ENCODE measurements around the gene RNH1. TPM values are rescaled to one million over a fixed set of nuclear protein-coding genes. Genes with fewer than 3 reads are reported as not detected.

RNH1 gene
- total and polyA plus RNA-seq, 3 experiments from 2014 or later: 118 to 183 (median 125) TPM

- Mint-ChIP-seq H3K9me3 (no peaks in the 10 kb centered on the region), H3K27ac (no peak overlapping the region), H3K4me1 (peaks cover 3 to 25% (median 11%) of the 10 kb centered on the region in 3 donors), H3K27me3 (peaks cover 0 to 4% of the 10 kb centered on the region in 2 donors), H3K36me3 (peaks cover 0 to 4% (median 0%) of the 10 kb centered on the region in 3 donors), H3K4me3 (no peak overlapping the region)
- Histone ChIP-seq H3K9me3 (ENCODE audit: low read length) (no peaks in the 10 kb centered on the region), H3K4me1 (ENCODE audit: insufficient read depth, low read length) (peaks cover 24% of the 10 kb centered on the region), H3K36me3 (ENCODE audit: insufficient read depth, low read length) (no peaks in the 10 kb centered on the region), H3K4me3 (ENCODE audit: low read length) (no peak overlapping the region), H3K27ac (ENCODE audit: low read depth, low read length) (no peak overlapping the region), H3K27me3 (ENCODE audit: insufficient read depth, low read length, poor library complexity, severe bottlenecking) (no peaks in the 10 kb centered on the region)
- DNase-seq: no peak
- CTCF ChIA-PET: interaction anchor here (0.8 to 1.1 kb wide), 2 partner anchors 14 to 15 kb away, joined by 3 read pairs; no protein-coding TSS in a partner anchor
- POLR2A ChIA-PET: no interaction called here
Measured at GRCh38 chr11:540583-541432, 33.8 kb upstream of the RNH1 start.

- Mint-ChIP-seq H3K27me3 (peaks cover 0 to 4% of the 10 kb centered on the region in 2 donors), H3K27ac (no peak overlapping the region), H3K4me1 (peaks cover 3 to 25% (median 11%) of the 10 kb centered on the region in 3 donors), H3K9me3 (no peaks in the 10 kb centered on the region), H3K36me3 (peaks cover 0 to 4% (median 0%) of the 10 kb centered on the region in 3 donors), H3K4me3 (no peak overlapping the region)
- Histone ChIP-seq H3K4me1 (ENCODE audit: insufficient read depth, low read length) (peaks cover 24% of the 10 kb centered on the region), H3K27me3 (ENCODE audit: insufficient read depth, low read length, poor library complexity, severe bottlenecking) (no peaks in the 10 kb centered on the region), H3K9me3 (ENCODE audit: low read length) (no peaks in the 10 kb centered on the region), H3K36me3 (ENCODE audit: insufficient read depth, low read length) (no peaks in the 10 kb centered on the region), H3K27ac (ENCODE audit: low read depth, low read length) (no peak overlapping the region), H3K4me3 (ENCODE audit: low read length) (no peak overlapping the region)
- peak in 1 of 5 donors; percentile 47 for DNase-seq
- ChIA-PET POLR2A (no interaction called here), CTCF (interaction anchor here (0.8 to 1.1 kb wide), 2 partner anchors 14 to 15 kb away, joined by 3 read pairs; no protein-coding TSS in a partner anchor)
Measured at GRCh38 chr11:539971-540481, 33.0 kb upstream of the RNH1 start.

- DNase-seq: no peak
- H3K27me3 Mint-ChIP-seq: peaks cover 0 to 4% of the 10 kb centered on the region in 2 donors
- CTCF ChIA-PET: interaction anchor here (1.1 to 1.3 kb wide), 3 partner anchors 16 to 329 kb away, joined by 3 read pairs; no protein-coding TSS in a partner anchor
Measured at GRCh38 chr11:538431-539051, 31.5 kb upstream of the RNH1 start.

GRCh38 chr11:537622-538430 lies 30.8 kb upstream of the RNH1 start:
- H3K4me3 ChIP-seq (ENCODE audit: low read length): peak overlapping the region; percentile 50
- no peaks in the 10 kb centered on the region for H3K27me3 ChIP-seq (ENCODE audit: insufficient read depth, low read length, poor library complexity, severe bottlenecking)
- no peaks in the 10 kb centered on the region for H3K9me3 ChIP-seq (ENCODE audit: low read length)
- DNase-seq: no peak
- ChIA-PET CTCF (interaction anchor here (1.1 to 1.3 kb wide), 3 partner anchors 17 to 329 kb away, joined by 3 read pairs; no protein-coding TSS in a partner anchor), POLR2A (interaction anchor here (2.8 kb wide), 1 partner anchor 38 kb away, joined by 16 read pairs; the partner anchor contains the start of gene PHRF1)
- H3K36me3 ChIP-seq (ENCODE audit: insufficient read depth, low read length): no peaks in the 10 kb centered on the region
- Mint-ChIP-seq H3K27ac (peak overlapping the region; percentile 79 to 100 (median 92)), H3K36me3 (peaks cover 0 to 7% (median 0%) of the 10 kb centered on the region in 3 donors), H3K4me3 (peak overlapping the region; percentile 55 to 98 (median 75)), H3K27me3 (peaks cover 0 to 4% of the 10 kb centered on the region in 2 donors), H3K9me3 (no peaks in the 10 kb centered on the region), H3K4me1 (peaks cover 3 to 29% (median 11%) of the 10 kb centered on the region in 3 donors)
- H3K27ac ChIP-seq (ENCODE audit: low read depth, low read length): peak overlapping the region; percentile 86
- peaks cover 37% of the 10 kb centered on the region for H3K4me1 ChIP-seq (ENCODE audit: insufficient read depth, low read length)

More at GRCh38 chr11:538431-539051, 31.5 kb upstream of the RNH1 start:
- Mint-ChIP-seq H3K4me1 (peaks cover 3 to 29% (median 11%) of the 10 kb centered on the region in 3 donors), H3K9me3 (no peaks in the 10 kb centered on the region), H3K27ac (peak overlapping the region in 6 of 8 donors; percentile 84 to 100 (median 92)), H3K4me3 (peak overlapping the region; percentile 9 to 98 (median 44)), H3K36me3 (peaks cover 0 to 7% (median 0%) of the 10 kb centered on the region in 3 donors)
- Histone ChIP-seq H3K4me3 (ENCODE audit: low read length) (no peak overlapping the region), H3K27ac (ENCODE audit: low read depth, low read length) (no peak overlapping the region), H3K9me3 (ENCODE audit: low read length) (no peaks in the 10 kb centered on the region), H3K27me3 (ENCODE audit: insufficient read depth, low read length, poor library complexity, severe bottlenecking) (no peaks in the 10 kb centered on the region), H3K4me1 (ENCODE audit: insufficient read depth, low read length) (peaks cover 36% of the 10 kb centered on the region), H3K36me3 (ENCODE audit: insufficient read depth, low read length) (no peaks in the 10 kb centered on the region)
- POLR2A ChIA-PET: interaction anchor here (0.8 kb wide), 1 partner anchor 15 kb away, joined by 3 read pairs; no protein-coding TSS in a partner anchor

GRCh38 chr11:536841-537621 lies 30.0 kb upstream of the RNH1 start, which contains the start of gene LRRC56:
TSS of gene LRRC56 (plus strand) at chr11:537527. CDS start at chr11:540685, 3,158 bp downstream.
- H3K4me3 Mint-ChIP-seq: peak within 1 kb of the TSS; percentile 88 to 98 (median 93)
- peak within 1 kb of the TSS; percentile 50 for H3K4me3 ChIP-seq (ENCODE audit: low read length)
- no peaks in the 10 kb centered on the region for H3K36me3 ChIP-seq (ENCODE audit: insufficient read depth, low read length)
- peaks cover 37% of the 10 kb centered on the region for H3K4me1 ChIP-seq (ENCODE audit: insufficient read depth, low read length)
- POLR2A ChIA-PET: interaction anchor here (1.1 to 2.8 kb wide), 5 partner anchors 30 to 189 kb away, joined by 3 to 16 read pairs (median 9); partner anchors contain the start of genes PHRF1, RNH1 and TMEM80
- peaks cover 3 to 30% (median 11%) of the 10 kb centered on the region in 3 donors for H3K4me1 Mint-ChIP-seq
- H3K27me3 Mint-ChIP-seq: peaks cover 0 to 4% of the 10 kb centered on the region in 2 donors
- H3K27me3 ChIP-seq (ENCODE audit: insufficient read depth, low read length, poor library complexity, severe bottlenecking): no peaks in the 10 kb centered on the region
- CTCF ChIA-PET: interaction anchor here (1.1 to 2.8 kb wide), 8 partner anchors 18 to 328 kb away, joined by 3 to 16 read pairs (median 4); no protein-coding TSS in a partner anchor
- H3K27ac Mint-ChIP-seq: peak within 1 kb of the TSS; percentile 93 to 100 (median 97)
- H3K9me3 ChIP-seq (ENCODE audit: low read length): no peaks in the 10 kb centered on the region
- no peaks in the 10 kb centered on the region for H3K9me3 Mint-ChIP-seq
- peak within 1 kb of the TSS; percentile 86 for H3K27ac ChIP-seq (ENCODE audit: low read depth, low read length)
- DNase-seq: peak; percentile 90 to 98 (median 95)
- peaks cover 0 to 9% (median 0%) of the 10 kb centered on the region in 3 donors for H3K36me3 Mint-ChIP-seq

- Histone ChIP-seq H3K27ac (ENCODE audit: low read depth, low read length) (peak within 1 kb of the TSS; percentile 86), H3K4me3 (ENCODE audit: low read length) (peak within 1 kb of the TSS; percentile 64), H3K36me3 (ENCODE audit: insufficient read depth, low read length) (no peaks in the 10 kb centered on the region), H3K9me3 (ENCODE audit: low read length) (no peaks in the 10 kb centered on the region), H3K4me1 (ENCODE audit: insufficient read depth, low read length) (peaks cover 37% of the 10 kb centered on the region), H3K27me3 (ENCODE audit: insufficient read depth, low read length, poor library complexity, severe bottlenecking) (no peaks in the 10 kb centered on the region)
- H3K4me1 Mint-ChIP-seq: peaks cover 3 to 32% (median 11%) of the 10 kb centered on the region in 3 donors
- H3K9me3 Mint-ChIP-seq: no peaks in the 10 kb centered on the region
- CTCF ChIA-PET: interaction anchor here (1.0 to 2.8 kb wide), 12 partner anchors 17 to 191 kb away, joined by 3 to 16 read pairs (median 3); partner anchors contain the start of gene PHRF1
- H3K27ac Mint-ChIP-seq: peak within 1 kb of the TSS; percentile 93 to 100 (median 97)
- H3K27me3 Mint-ChIP-seq: peaks cover 0 to 4% of the 10 kb centered on the region in 2 donors
- H3K4me3 Mint-ChIP-seq: peak within 1 kb of the TSS; percentile 88 to 98 (median 93)
- H3K36me3 Mint-ChIP-seq: peaks cover 0 to 14% (median 0%) of the 10 kb centered on the region in 3 donors
- DNase-seq: peak; percentile 94 to 97 (median 96)
- POLR2A ChIA-PET: interaction anchor here (0.6 to 2.8 kb wide), 11 partner anchors 17 to 275 kb away, joined by 3 to 16 read pairs (median 3); partner anchors contain the start of genes PHRF1, RNH1, RPLP2 and TMEM80
Measured at GRCh38 chr11:535519-536454, 28.7 kb upstream of the RNH1 start, which contains the start of gene HRAS. TSS of gene HRAS (minus strand) at chr11:535576.
